ENCODE data around the gene NFYC.

The NFYC gene

DNA sequence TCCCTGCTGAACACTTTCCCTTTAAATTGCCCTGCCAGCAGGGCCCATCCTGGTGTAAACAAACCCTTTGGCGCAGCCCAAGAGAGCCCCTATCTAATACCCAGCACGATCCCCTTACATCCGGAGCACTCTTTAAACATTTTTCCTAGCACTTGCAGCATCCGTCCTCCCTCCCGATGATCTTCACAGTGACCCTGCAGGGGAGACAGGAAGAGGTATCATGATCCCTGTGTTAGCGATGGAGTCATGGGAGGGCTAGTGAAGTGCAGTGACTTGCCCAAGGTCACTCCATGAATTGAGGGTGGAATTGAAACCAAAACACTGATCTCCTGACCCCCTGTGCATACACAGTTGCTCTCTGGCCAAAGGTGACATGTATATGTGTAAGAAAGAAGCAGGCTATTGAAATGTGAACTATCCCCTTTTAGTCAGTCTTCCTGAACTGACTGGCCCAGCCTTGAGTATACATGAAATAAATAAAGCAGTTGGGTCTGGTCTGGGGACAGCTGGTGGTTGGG lies 82.3 kb downstream of the NFYC start:
- FAIRE-seq: no peak
- no peak for TF ChIP-seq POU2F2 (IDR thresholded peaks at IDR 0.05; ENCODE audit: low read depth, low read length)
- TF ChIP-seq POLR2AphosphoS5 (IDR thresholded peaks at IDR 0.05; ENCODE audit: low read depth, low read length): no peak
- TF ChIP-seq SPI1 (IDR thresholded peaks at IDR 0.05; ENCODE audit: low read depth, low read length): no peak
- no peak for TF ChIP-seq TAF1 (IDR thresholded peaks at IDR 0.05; ENCODE audit: low read depth, low read length)
- TF ChIP-seq POLR2A (IDR thresholded peaks at IDR 0.05; ENCODE audit: low read depth, low read length): no peak
- TF ChIP-seq PAX5 (IDR thresholded peaks at IDR 0.05; ENCODE audit: insufficient read depth, low read length, severe bottlenecking): no peak
- no peak for DNase-seq (ENCODE audit: insufficient read length, low spot score)

DNA sequence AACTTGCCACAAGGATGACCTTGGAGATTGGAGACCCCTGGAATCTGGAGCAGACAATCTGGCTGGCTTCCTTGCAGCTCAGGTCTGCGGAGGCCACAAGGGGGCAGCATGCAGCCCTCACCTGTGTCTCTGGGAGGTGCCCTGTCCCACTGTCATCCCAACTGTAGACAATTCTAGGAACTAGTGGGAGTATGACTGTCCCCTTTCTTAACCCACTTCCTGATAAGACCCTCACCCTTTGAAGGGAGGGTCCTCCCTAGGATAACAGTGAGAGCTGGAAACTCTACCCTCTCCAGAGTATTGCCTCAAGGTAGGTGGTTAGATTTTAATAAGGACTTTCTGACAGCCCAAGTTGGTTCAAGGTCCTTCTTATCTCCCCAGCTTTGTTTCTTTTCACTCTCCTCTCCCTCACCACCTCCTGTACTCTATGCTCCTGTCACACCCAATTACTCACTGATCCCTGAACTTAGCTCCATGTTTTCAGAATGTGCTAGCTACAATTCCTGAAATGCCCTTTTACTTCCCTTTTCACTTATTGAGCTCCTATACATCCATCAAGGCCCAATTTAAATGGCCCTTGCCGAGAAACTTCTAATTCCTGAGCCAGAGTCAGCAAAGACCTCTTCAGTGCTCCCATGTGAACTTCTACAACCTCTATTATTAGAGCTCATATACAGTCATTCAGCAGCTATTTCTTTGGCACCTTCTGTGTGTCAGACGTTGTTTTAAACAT lies 82.9 kb downstream of the NFYC start:
- no peak for TF ChIP-seq POLR2AphosphoS5 (IDR thresholded peaks at IDR 0.05; ENCODE audit: low read depth, low read length)
- no peak for TF ChIP-seq PAX5 (IDR thresholded peaks at IDR 0.05; ENCODE audit: insufficient read depth, low read length, severe bottlenecking)
- no peak for TF ChIP-seq TAF1 (IDR thresholded peaks at IDR 0.05; ENCODE audit: low read depth, low read length)
- no peak for TF ChIP-seq POU2F2 (IDR thresholded peaks at IDR 0.05; ENCODE audit: low read depth, low read length)
- TF ChIP-seq SPI1 (IDR thresholded peaks at IDR 0.05; ENCODE audit: low read depth, low read length): no peak
- TF ChIP-seq POLR2A (IDR thresholded peaks at IDR 0.05; ENCODE audit: low read depth, low read length): no peak
- FAIRE-seq: peak; percentile 33
- DNase-seq (ENCODE audit: insufficient read length, low spot score): no peak

DNA sequence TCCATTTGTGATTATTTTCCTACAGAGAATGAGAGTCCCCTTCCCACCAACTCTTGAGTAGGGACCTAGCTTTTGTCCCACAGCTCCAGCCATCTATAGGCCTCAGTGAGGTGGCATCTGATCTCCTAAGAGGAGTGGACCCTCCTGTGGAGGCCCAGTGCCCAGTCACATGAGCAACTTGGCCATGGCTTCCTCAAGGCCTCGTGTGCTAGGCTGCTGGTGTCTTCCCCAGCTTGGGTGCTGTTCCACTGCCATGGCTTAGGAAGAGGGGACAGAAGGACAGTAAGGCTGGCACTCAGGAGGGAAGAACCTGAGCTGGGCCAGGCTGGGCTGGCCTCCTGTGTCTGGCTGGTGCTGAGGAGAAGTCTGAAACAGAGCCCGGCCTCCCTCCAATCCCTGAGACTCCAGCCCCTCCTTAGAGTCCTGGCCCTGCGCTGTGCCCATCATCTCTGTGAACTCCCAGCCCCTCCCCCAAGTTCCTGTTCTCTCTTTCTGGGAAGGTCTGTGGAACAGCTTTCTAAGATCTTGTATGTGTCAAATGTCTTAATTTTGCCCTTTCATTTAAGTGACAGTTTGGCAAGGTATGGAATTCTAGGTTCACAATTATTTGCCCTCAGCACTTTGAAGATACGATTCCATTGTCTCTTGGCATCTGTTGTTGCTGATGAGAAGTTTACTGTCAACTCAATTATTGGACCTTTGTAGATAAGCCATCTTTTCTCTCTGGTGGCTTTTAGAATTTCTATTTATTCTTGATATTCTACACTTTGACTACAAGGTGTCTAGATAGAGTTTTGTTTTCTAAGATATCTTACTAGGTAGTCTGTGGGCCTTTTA lies 85.0 kb downstream of the NFYC start:
- DNase-seq (ENCODE audit: insufficient read length, low spot score): no peak
- TF ChIP-seq TAF1 (IDR thresholded peaks at IDR 0.05; ENCODE audit: low read depth, low read length) (no peak), SPI1 (IDR thresholded peaks at IDR 0.05; ENCODE audit: low read depth, low read length) (no peak), POLR2AphosphoS5 (IDR thresholded peaks at IDR 0.05; ENCODE audit: low read depth, low read length) (no peak), PAX5 (IDR thresholded peaks at IDR 0.05; ENCODE audit: insufficient read depth, low read length, severe bottlenecking) (no peak), POLR2A (IDR thresholded peaks at IDR 0.05; ENCODE audit: low read depth, low read length) (no peak), POU2F2 (IDR thresholded peaks at IDR 0.05; ENCODE audit: low read depth, low read length) (no peak)
- no peak for FAIRE-seq

DNA sequence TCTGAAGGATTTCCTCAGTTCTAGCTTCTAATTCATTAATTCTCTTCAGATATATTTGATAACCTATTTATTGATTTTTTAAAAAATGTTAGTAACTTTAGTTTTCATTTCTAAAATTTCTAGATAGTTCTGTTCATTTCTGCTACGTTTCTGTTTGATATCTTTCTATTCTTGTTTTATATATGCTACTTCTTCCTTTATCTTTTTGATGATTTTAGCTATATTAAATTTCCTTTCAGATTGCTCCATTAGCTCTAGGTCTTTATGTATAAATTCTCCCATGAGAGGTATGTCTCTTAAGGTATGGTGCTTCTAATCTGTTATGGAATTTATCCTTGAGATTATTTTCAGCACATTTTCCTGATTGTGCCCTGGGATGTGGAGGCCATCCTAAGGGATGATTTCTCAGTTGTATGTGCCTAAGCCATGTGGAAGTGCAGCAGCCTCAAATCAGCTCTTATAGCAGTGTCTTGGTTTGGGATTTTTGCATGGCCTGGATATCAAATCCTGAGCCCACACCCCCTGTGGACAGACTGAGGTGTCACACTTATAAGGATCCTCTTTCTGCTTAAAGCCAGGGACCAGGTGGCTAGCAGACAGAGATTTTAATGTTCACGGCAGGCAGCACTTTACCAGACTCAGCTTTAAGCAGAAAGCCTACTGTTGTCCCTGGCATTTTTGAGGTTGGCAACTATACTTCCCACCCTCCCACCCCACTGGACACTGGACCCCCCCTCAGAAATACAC lies 85.9 kb downstream of the NFYC start:
- TF ChIP-seq TAF1 (IDR thresholded peaks at IDR 0.05; ENCODE audit: low read depth, low read length) (no peak), POLR2A (IDR thresholded peaks at IDR 0.05; ENCODE audit: low read depth, low read length) (no peak)
- no peak for FAIRE-seq

DNA sequence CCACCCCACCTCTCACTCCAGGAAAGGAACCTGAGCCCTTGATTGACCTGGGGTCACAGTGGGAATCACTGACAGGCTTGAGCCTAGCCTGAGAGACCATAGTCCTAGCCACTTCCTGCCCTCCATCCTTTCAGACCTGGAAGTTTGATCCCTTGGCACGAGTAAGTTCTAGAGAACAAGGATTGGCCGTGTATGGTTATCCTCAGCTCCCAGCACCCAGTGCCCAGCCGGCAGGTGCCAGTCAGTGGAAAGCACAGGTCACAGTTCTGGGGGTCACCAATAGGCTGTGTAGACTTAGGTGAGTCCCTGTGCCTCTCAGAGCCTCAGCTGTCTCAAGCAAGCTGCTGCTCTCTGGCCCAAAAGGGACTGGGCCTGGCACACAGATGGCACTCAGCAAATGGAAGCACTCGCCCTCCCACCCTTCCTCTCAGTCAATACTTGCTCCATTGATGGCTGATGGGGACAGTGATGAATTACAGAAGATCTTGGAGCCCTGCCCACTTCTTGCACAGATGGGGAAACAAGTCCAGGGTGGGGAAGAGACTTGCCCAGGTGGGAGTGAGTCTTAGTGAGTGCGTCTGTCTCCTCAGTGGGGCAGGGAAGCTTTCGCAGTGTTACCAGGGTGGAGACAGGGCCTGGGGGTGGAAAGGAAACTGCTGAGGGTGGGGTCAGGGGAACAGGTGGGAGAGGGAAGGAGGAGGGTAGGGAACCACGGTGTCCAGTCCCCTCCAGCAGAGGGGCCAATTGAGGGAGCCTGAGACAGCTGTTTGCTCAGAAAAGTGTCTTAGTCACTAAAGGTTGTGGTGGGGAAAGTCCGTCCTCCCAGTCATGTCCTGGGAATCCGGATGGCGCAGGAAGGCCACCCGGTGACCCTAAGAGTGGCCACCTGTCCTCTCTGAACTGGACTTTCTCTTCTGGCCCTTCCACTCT lies 89.4 kb downstream of the NFYC start:
- TF ChIP-seq TAF1 (IDR thresholded peaks at IDR 0.05; ENCODE audit: low read depth, low read length) (no peak), POLR2AphosphoS5 (IDR thresholded peaks at IDR 0.05; ENCODE audit: low read depth, low read length) (no peak), SPI1 (IDR thresholded peaks at IDR 0.05; ENCODE audit: low read depth, low read length) (no peak), PAX5 (IDR thresholded peaks at IDR 0.05; ENCODE audit: insufficient read depth, low read length, severe bottlenecking) (no peak), POU2F2 (IDR thresholded peaks at IDR 0.05; ENCODE audit: low read depth, low read length) (no peak), POLR2A (IDR thresholded peaks at IDR 0.05; ENCODE audit: low read depth, low read length) (no peak)
- DNase-seq (ENCODE audit: insufficient read length, low spot score) (no peak), FAIRE-seq (no peak)

More for the DNA sequence above, 85.9 kb downstream of the NFYC start:
- no peak for DNase-seq (ENCODE audit: insufficient read length, low spot score)

DNA sequence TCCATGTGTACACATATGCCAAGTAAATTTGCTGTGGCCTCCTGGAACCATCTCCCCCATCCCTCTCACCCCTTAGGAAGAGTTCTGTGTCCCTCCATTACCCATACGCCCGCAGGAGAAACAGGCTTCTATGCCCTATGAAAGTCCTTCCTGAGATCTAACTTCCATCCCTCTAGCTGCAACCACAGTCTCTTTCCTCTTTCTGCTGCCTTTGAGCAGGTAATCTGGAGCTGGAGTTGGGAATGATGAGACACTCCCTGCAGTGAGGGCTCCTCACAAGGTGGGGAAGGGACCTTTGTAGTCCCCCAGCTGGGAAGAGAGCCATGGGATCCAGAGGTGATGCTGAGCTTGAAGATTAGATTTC lies 90.1 kb downstream of the NFYC start:
- FAIRE-seq (no peak), DNase-seq (ENCODE audit: insufficient read length, low spot score) (no peak)
- TF ChIP-seq TAF1 (IDR thresholded peaks at IDR 0.05; ENCODE audit: low read depth, low read length) (no peak), POLR2AphosphoS5 (IDR thresholded peaks at IDR 0.05; ENCODE audit: low read depth, low read length) (no peak), SPI1 (IDR thresholded peaks at IDR 0.05; ENCODE audit: low read depth, low read length) (no peak), POU2F2 (IDR thresholded peaks at IDR 0.05; ENCODE audit: low read depth, low read length) (no peak), PAX5 (IDR thresholded peaks at IDR 0.05; ENCODE audit: insufficient read depth, low read length, severe bottlenecking) (no peak), POLR2A (IDR thresholded peaks at IDR 0.05; ENCODE audit: low read depth, low read length) (no peak)

DNA sequence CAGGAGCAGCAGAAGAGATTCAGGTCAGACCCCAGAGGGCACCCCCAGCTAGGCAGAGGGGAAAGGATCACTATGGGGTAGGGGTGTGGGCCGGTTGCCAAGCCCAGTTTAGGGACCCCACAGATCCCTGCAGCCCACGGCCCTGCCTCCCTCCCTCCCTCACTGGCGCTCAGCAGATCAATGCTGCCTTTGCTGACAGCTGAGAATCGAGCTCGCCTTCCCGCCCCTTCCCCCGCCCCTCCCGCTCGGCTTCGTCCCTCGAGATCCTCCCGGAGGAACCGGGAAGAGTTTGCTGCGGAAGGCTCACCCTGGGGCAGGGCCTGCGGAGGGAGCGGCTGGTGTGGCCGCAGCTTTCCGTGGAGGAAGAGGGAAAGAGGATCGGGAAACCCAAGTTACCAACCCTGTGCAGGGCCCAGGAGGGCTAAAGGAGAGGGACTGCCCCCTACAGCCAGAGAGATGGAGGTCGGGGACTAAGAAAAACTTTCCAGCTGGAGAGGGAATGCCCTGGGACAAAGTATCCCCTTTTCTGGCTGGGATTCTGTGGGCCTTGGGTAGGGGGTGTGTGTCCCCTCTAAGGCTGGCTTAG lies 91.0 kb downstream of the NFYC start:
- TF ChIP-seq TAF1 (IDR thresholded peaks at IDR 0.05; ENCODE audit: low read depth, low read length) (no peak), POU2F2 (IDR thresholded peaks at IDR 0.05; ENCODE audit: low read depth, low read length) (no peak), PAX5 (IDR thresholded peaks at IDR 0.05; ENCODE audit: insufficient read depth, low read length, severe bottlenecking) (no peak), POLR2AphosphoS5 (IDR thresholded peaks at IDR 0.05; ENCODE audit: low read depth, low read length) (no peak), SPI1 (IDR thresholded peaks at IDR 0.05; ENCODE audit: low read depth, low read length) (no peak), POLR2A (IDR thresholded peaks at IDR 0.05; ENCODE audit: low read depth, low read length) (no peak)
- DNase-seq (ENCODE audit: insufficient read length, low spot score): no peak

More for the DNA sequence above, 91.0 kb downstream of the NFYC start:
- FAIRE-seq: no peak
